DND-41 (cell line): ENCODE data around the gene MRAP2.

Experiments
- ATAC-seq: fragments of 200-7000 bp; cut with Tn5 transposase; 3 replicates; pipeline ENCODE4 v1.9.1; 2021; ENCODE audit warnings: low read depth; ENCODE audit not compliant: insufficient read depth
- DNase-seq: peaks from one replicate; pipeline ENCODE4 v3.0.0-alpha.2; 2020
- H2AFZ ChIP-seq: 2 replicates; pipeline ENCODE4 v1.6.0; 2012; ENCODE audit warnings: low read depth, low read length
- H3K27ac ChIP-seq: 2 replicates; pipeline ENCODE4 v1.5.1; 2012; ENCODE audit warnings: low read length, inconsistent platforms
- H3K27me3 ChIP-seq: fragments of 200-600 bp; sonication (generic); 2 replicates; pipeline ENCODE4 v1.6.0; 2012; ENCODE audit warnings: low read length, mild to moderate bottlenecking, inconsistent platforms; ENCODE audit not compliant: insufficient read depth, poor library complexity
- H3K36me3 ChIP-seq: 2 replicates; pipeline ENCODE4 v1.5.1; 2012; ENCODE audit warnings: low read length, inconsistent platforms; ENCODE audit not compliant: insufficient read depth
- H3K4me1 ChIP-seq: 2 replicates; pipeline ENCODE4 v1.5.1; 2012; ENCODE audit warnings: mild to moderate bottlenecking, low read length; ENCODE audit not compliant: insufficient read depth
- H3K4me2 ChIP-seq: 2 replicates; pipeline ENCODE4 v1.6.0; 2012; ENCODE audit warnings: mild to moderate bottlenecking, moderate library complexity, low read length, inconsistent platforms; ENCODE audit not compliant: insufficient read depth
- H3K4me3 ChIP-seq, 2 experiments: fragments of 200-600 bp in 1 of 2; shearing (Covaris generic) in 1 of 2; 2 replicates each; pipeline ENCODE4 v1.5.1; 2012 to 2016; ENCODE audit warnings: inconsistent platforms in 2 of 2, low read length in 2 of 2, mild to moderate bottlenecking in 2 of 2, low read depth in 1 of 2, moderate library complexity in 1 of 2
- H3K79me2 ChIP-seq: 2 replicates; pipeline ENCODE4 v1.6.0; 2012; ENCODE audit warnings: low read length, inconsistent platforms; ENCODE audit not compliant: insufficient read depth
- H3K9ac ChIP-seq: 2 replicates; pipeline ENCODE4 v1.6.0; 2012; ENCODE audit warnings: low read depth, mild to moderate bottlenecking, inconsistent platforms, low read length, moderate library complexity
- H3K9me3 ChIP-seq: 2 replicates; pipeline ENCODE4 v1.5.1; 2012; ENCODE audit warnings: low read length, moderate library complexity, mild to moderate bottlenecking, inconsistent platforms; ENCODE audit not compliant: insufficient read depth, severe bottlenecking
- H4K20me1 ChIP-seq: 2 replicates; pipeline ENCODE4 v1.6.0; 2012; ENCODE audit warnings: low read length; ENCODE audit not compliant: insufficient read depth
- CTCF ChIP-seq: IDR thresholded peaks from 2 replicates; pipeline ENCODE4 v1.5.1; 2012; ENCODE audit warnings: borderline replicate concordance, low read length, moderate library complexity, mild to moderate bottlenecking; ENCODE audit not compliant: poor library complexity, severe bottlenecking; ENCODE audit errors: extremely low read depth
- EZH2 ChIP-seq: IDR thresholded peaks from 3 replicates; pipeline ENCODE4 v1.6.1; 2012; ENCODE audit warnings: borderline replicate concordance, low read depth, mild to moderate bottlenecking, moderate library complexity, low read length, inconsistent platforms; ENCODE audit not compliant: severe bottlenecking

Gene MRAP2

GRCh38 chr6:84139311-84139710 is 105.7 kb downstream of the MRAP2 start:
- Histone ChIP-seq H4K20me1 (no peaks in the 10 kb centered on the region), H3K27me3 (no peaks in the 10 kb centered on the region), H3K27ac (no peak overlapping the region), H3K9ac (no peak overlapping the region), H3K4me2 (no peak overlapping the region), H3K79me2 (no peaks in the 10 kb centered on the region), H3K4me1 (no peaks in the 10 kb centered on the region), H2AFZ (no peak overlapping the region), H3K9me3 (peaks cover 2% of the 10 kb centered on the region), H3K36me3 (peaks cover 25% of the 10 kb centered on the region), H3K4me3 (no peak overlapping the region)
- ATAC-seq: no peak
- DNase-seq: no peak
- TF ChIP-seq CTCF (no peak), EZH2 (no peak)
